Skeletal muscle satellite cell (primary cell): ENCODE results near the gene ISM1.

Experiments used
- H3K27me3 ChIP-seq: 2 replicates; pipeline ENCODE4 v1.7.0; 2013; ENCODE audit warnings: low read length; ENCODE audit not compliant: control insufficient read depth, insufficient read depth
- H3K36me3 ChIP-seq: 2 replicates; pipeline ENCODE4 v1.7.0; 2013; ENCODE audit warnings: mild to moderate bottlenecking, control low read depth, low read length; ENCODE audit not compliant: insufficient read depth
- H3K4me1 ChIP-seq: 2 replicates; pipeline ENCODE4 v1.7.0; 2013; ENCODE audit warnings: low read length; ENCODE audit not compliant: control insufficient read depth, insufficient read depth
- H3K4me2 ChIP-seq: 2 replicates; pipeline ENCODE4 v1.7.0; 2013; ENCODE audit warnings: mild to moderate bottlenecking, low read length
- H3K4me3 ChIP-seq: 2 replicates; pipeline ENCODE4 v1.7.0; 2013; ENCODE audit warnings: low read length
- H3K9ac ChIP-seq: 2 replicates; pipeline ENCODE4 v1.7.0; 2013; ENCODE audit warnings: mild to moderate bottlenecking, low read depth, low read length, moderate library complexity
- H3K9me3 ChIP-seq: replicated peaks from 2 replicates; pipeline ENCODE4 v1.7.0; 2013; ENCODE audit warnings: mild to moderate bottlenecking, control low read depth, low read length

ISM1 gene

GRCh38 chr20:13348311-13349234, 127.5 kb downstream of the ISM1 start:
- Histone ChIP-seq H3K27me3 (no peaks in the 10 kb centered on the region), H3K9ac (no peak overlapping the region), H3K4me2 (peak overlapping the region; percentile 38), H3K4me1 (peaks cover 11% of the 10 kb centered on the region), H3K9me3 (no peaks in the 10 kb centered on the region), H3K36me3 (no peaks in the 10 kb centered on the region), H3K4me3 (no peak overlapping the region)

- peaks cover 11% of the 10 kb centered on the region for H3K4me1 ChIP-seq
- H3K9ac ChIP-seq, result no peak overlapping the region
- H3K36me3 ChIP-seq, result no peaks in the 10 kb centered on the region
- no peaks in the 10 kb centered on the region for H3K9me3 ChIP-seq
- H3K27me3 ChIP-seq, result no peaks in the 10 kb centered on the region
- peak overlapping the region; percentile 38 for H3K4me2 ChIP-seq
- H3K4me3 ChIP-seq, result no peak overlapping the region
Observed at GRCh38 chr20:13349235-13349604, 128.1 kb downstream of the ISM1 start.
